ENCODE measurements around the gene CASP10. TPM values are rescaled to one million over a fixed set of nuclear protein-coding genes. Genes with fewer than 3 reads are reported as not detected.

CASP10 gene
- total and polyA plus RNA-seq, 2 of the 13 experiments (the other 11 are each of a cell fraction or from before 2014, with no cell fraction given): 22.2 to 23.8 TPM

GRCh38 chr2:201204655-201205514, 21.9 kb downstream of the CASP10 start (continued):
- TF ChIP-seq ARNTL (CRISPR knock-in tag; IDR thresholded peaks at IDR 0.05) (peak; percentile 88), CCAR2 (optimal IDR thresholded peaks at IDR 0.05; ENCODE audit: low read depth, low read length) (no peak), TEAD3 (CRISPR knock-in tag; optimal IDR thresholded peaks at IDR 0.05; ENCODE audit: borderline replicate concordance) (peak; percentile 50), ZIK1 (CRISPR knock-in tag; IDR thresholded peaks at IDR 0.05; ENCODE audit: borderline replicate concordance, low read depth) (no peak; the same call in 1 of the 2 replicates), ELF4 (CRISPR knock-in tag; IDR thresholded peaks at IDR 0.05; ENCODE audit: borderline replicate concordance) (peak; percentile 85; the same call in 1 of the 2 replicates), NRL (CRISPR knock-in tag; IDR thresholded peaks at IDR 0.05; ENCODE audit: borderline replicate concordance) (0 out of 2 replicates have a peak, but pooled peaks have one; percentile 55), ZNF749 (CRISPR knock-in tag; IDR thresholded peaks at IDR 0.05; ENCODE audit: borderline replicate concordance) (peak; percentile 17; the same call in 1 of the 2 replicates), ZNF652 (CRISPR knock-in tag; IDR thresholded peaks at IDR 0.05; ENCODE audit: borderline replicate concordance, low read depth) (no peak; the same call in 1 of the 2 replicates), HNRNPUL1 (IDR thresholded peaks at IDR 0.05; ENCODE audit: low read depth, low read length) (0 out of 2 replicates have a peak, but pooled peaks have one; percentile 30), ZNF280D (CRISPR knock-in tag; IDR thresholded peaks at IDR 0.05) (peak; percentile 90), EHMT2 (IDR thresholded peaks at IDR 0.05; ENCODE audit: borderline replicate concordance, low read depth, low read length) (no peak), ZNF124 (CRISPR knock-in tag; IDR thresholded peaks at IDR 0.05) (peak; percentile 40; the same call in 1 of the 2 replicates), ZNF619 (CRISPR knock-in tag; IDR thresholded peaks at IDR 0.05) (no peak), ZNF431 (CRISPR knock-in tag; IDR thresholded peaks at IDR 0.05; ENCODE audit: borderline replicate concordance, low read depth) (peak; percentile 90; the same call in 1 of the 2 replicates), ZNF567 (CRISPR knock-in tag; IDR thresholded peaks at IDR 0.05; ENCODE audit: borderline replicate concordance) (peak; percentile 47; the same call in 1 of the 2 replicates), RARA (CRISPR knock-in tag; IDR thresholded peaks at IDR 0.05) (peak; percentile 90), PRPF4 (IDR thresholded peaks at IDR 0.05; ENCODE audit: low read depth, low read length, poor library complexity, severe bottlenecking) (no peak), SAFB2 (CRISPR knock-in tag; IDR thresholded peaks at IDR 0.05; ENCODE audit: borderline replicate concordance, low read depth) (no peak; the same call in 1 of the 2 replicates), BORCS8-MEF2B (CRISPR knock-in tag; IDR thresholded peaks at IDR 0.05) (peak; percentile 52; the same call in 1 of the 2 replicates), CEBPB (IDR thresholded peaks at IDR 0.05; ENCODE audit: borderline replicate concordance, low read depth, low read length) (peak; percentile 32; the same call in 1 of the 2 replicates), ZNF615 (CRISPR knock-in tag; IDR thresholded peaks at IDR 0.05; ENCODE audit: borderline replicate concordance) (no peak; the same call in 1 of the 2 replicates)
- TF ChIP-seq, protein P1, sequence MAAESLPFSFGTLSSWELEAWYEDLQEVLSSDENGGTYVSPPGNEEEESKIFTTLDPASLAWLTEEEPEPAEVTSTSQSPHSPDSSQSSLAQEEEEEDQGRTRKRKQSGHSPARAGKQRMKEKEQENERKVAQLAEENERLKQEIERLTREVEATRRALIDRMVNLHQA (CRISPR knock-in tag; IDR thresholded peaks at IDR 0.05): no peak

Data from HepG2 (cell line).